ENCODE results near the gene ADAMTS18.

ADAMTS18 gene

DNA sequence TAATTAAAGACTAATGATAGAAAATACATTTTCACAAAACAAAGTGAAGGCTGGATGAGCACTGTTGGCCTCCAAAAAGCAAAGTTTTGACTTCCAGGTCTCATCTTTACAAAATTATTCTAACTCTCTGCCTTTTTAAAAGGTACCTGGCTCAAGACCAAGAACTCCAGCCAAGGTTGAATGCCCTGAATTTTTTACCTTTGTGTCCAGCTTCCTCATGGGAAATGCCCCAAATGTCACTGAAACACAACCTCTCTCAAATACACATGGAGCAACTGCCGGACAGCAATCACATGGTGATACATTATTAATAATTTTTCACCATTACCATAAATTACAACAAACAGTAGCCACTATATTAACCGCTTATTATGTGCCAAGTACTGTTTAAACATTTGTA lies 32.2 kb downstream of the ADAMTS18 start:
- TF ChIP-seq, protein P1, sequence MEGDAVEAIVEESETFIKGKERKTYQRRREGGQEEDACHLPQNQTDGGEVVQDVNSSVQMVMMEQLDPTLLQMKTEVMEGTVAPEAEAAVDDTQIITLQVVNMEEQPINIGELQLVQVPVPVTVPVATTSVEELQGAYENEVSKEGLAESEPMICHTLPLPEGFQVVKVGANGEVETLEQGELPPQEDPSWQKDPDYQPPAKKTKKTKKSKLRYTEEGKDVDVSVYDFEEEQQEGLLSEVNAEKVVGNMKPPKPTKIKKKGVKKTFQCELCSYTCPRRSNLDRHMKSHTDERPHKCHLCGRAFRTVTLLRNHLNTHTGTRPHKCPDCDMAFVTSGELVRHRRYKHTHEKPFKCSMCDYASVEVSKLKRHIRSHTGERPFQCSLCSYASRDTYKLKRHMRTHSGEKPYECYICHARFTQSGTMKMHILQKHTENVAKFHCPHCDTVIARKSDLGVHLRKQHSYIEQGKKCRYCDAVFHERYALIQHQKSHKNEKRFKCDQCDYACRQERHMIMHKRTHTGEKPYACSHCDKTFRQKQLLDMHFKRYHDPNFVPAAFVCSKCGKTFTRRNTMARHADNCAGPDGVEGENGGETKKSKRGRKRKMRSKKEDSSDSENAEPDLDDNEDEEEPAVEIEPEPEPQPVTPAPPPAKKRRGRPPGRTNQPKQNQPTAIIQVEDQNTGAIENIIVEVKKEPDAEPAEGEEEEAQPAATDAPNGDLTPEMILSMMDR (IDR thresholded peaks at IDR 0.05; ENCODE audit: extremely low read depth, missing control alignments), result no peak
- no peak for DNase-seq (ENCODE audit: low spot score)

DNA sequence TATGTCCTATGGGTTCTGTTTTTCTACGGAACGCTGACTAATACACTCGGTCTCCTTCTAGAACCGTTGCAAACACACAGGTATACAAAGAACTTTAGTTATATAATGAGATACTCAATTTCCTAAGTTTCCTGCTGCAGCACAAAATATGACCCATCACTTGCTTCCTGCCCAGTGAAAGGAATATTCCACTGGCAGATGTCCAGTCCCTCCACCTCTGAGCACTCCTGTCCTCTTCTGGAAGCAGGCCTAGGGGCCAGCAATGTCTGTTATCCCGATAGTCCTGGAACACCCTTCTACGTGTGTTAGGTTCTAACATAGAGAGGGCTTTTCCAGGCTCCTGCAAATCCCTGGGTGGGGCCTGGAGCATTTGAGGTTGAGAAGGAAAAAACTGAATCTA lies 32.7 kb downstream of the ADAMTS18 start:
- TF ChIP-seq, protein P1 (IDR thresholded peaks at IDR 0.05; ENCODE audit: extremely low read depth, missing control alignments), result no peak
- no peak for DNase-seq (ENCODE audit: low spot score)

DNA sequence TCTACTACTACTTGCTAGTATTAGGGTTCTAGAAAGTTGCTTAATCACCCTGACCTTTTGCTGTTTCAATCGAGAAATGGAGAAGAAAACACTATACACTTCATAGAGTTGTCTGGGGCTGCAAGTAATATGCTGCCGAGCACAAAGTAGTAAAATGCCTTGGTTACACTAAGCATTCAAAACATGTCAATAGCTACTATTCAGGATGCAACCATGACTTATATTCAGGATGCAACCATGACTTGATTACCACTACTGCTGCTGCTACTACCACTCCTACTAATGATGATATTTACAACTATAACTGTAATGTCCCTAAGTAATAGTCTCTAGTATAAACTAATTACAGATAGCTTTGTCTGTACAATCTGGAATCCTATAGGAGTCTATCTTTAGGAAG lies 35.3 kb downstream of the ADAMTS18 start:
- TF ChIP-seq, protein P1 (IDR thresholded peaks at IDR 0.05; ENCODE audit: extremely low read depth, missing control alignments), result no peak
- DNase-seq (ENCODE audit: low spot score), result no peak

DNA sequence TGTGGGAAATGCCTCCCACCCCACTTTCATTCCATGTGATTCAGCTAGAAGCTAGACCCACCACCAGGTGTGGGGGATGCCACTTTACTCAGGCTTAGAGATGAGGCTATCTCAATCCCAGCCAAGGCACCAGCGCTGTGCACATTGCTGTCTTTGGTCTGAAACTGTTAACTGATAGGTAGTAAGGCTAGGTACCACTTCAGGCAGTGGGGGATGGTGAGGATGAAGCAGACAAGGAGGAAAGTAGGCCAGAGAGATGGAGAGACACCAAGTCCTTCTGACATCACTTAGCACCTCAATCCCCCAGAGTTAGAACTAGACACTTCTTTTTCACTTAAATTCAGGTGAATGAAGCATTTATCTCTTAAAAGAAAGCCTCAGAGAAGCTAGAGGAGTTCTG lies 35.8 kb downstream of the ADAMTS18 start:
- DNase-seq (ENCODE audit: low spot score), result no peak
- TF ChIP-seq, protein P1 (IDR thresholded peaks at IDR 0.05; ENCODE audit: extremely low read depth, missing control alignments), result no peak

DNA sequence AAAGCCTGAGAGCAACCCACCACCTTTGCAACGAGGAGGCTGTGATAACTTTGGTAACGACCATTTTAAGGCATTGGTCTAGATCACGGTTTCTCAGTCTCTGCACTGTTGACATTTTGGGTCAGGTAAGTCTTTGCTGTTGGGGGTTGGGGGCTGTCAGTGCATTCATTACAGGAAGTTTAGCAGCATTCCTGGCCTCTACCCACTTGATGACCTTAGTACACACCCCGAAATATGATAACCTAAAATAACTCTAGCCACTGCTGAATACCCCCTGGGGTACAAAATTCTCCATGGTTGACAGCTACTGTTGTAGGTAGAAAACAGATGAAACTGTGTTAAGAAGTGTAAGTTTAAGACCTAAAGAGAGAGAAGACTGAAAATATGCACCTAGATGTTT lies 36.3 kb downstream of the ADAMTS18 start:
- no peak for DNase-seq (ENCODE audit: low spot score)
- TF ChIP-seq, protein P1 (IDR thresholded peaks at IDR 0.05; ENCODE audit: extremely low read depth, missing control alignments), result no peak

DNA sequence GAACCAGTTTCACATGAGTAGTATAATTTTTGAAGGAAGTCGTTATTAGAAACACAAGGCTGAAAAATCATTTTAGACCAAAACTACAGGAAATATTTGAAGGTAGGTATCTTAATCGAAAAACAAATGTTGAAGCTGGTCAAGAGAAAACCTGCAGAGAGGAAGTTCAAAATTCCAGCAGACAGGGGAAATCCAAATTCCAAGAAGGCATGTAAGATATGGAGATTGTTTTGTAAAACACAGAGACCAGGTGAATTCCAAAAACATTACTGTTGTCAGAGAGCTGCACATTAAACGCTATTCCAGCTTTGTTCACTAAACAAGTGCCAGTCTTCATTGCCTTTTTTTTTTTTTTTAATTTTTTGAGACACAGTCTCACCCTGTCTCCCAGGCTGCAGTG lies 38.4 kb downstream of the ADAMTS18 start:
- DNase-seq (ENCODE audit: low spot score), result no peak
- TF ChIP-seq, protein P1 (IDR thresholded peaks at IDR 0.05; ENCODE audit: extremely low read depth, missing control alignments), result no peak

DNA sequence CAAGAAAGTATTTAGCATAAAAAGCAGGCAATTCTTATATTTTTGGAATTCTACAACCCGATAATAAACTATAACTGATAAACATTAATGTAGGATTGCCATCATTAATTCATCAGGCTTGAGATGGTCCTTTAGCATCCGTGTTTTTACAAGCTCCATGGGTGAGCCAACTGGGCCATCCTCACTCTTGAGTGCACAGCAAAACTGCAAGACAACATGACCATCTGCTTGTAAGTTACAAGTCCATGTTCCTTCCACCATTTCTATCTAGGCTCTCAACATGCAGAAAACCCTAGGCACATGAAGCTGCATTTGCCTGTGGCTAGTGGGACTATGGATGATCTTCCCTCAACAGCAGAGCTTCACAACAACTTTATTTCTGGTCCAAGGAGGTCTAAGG lies 40.1 kb downstream of the ADAMTS18 start:
- no peak for DNase-seq (ENCODE audit: low spot score)
- TF ChIP-seq, protein P1 (IDR thresholded peaks at IDR 0.05; ENCODE audit: extremely low read depth, missing control alignments), result no peak

Measured in GM20000 (cell line).